Right atrium auricular region (tissue), 2 donors: ENCODE results near the gene CORIN. TPM values are rescaled to one million over a fixed set of nuclear protein-coding genes. Genes with fewer than 3 reads are reported as not detected.
"Not testable (repeated sequence)": the region's sequence is repeated elsewhere in the genome, so short reads cannot be mapped to it uniquely, and the experiment has no call there.

ENCODE experiments used
- DNase-seq: peaks from one replicate; pipeline ENCODE4 v3.0.0-alpha.2; 2019; ENCODE audit warnings: low spot score
- H3K27ac ChIP-seq, 2 donors: fragments of 200-600 bp; sonication (generic); 1 replicate in 1 of 2; 2 replicates in 1 of 2; pipeline ENCODE4 v1.5.1; 2016 to 2019
- H3K27me3 ChIP-seq, 2 donors: fragments of 200-600 bp; sonication (generic); one replicate each; pipeline versions ENCODE4 v1.5.1 to v1.6.0; 2017 to 2019
- H3K36me3 ChIP-seq: fragments of 200-600 bp; sonication (generic); one replicate; pipeline ENCODE4 v1.5.1; 2016
- H3K4me1 ChIP-seq, 2 donors: fragments of 200-600 bp; sonication (generic); one replicate each; pipeline versions ENCODE4 v1.5.1 to v1.6.0; 2017 to 2019
- H3K4me3 ChIP-seq, 2 donors: fragments of 200-600 bp; sonication (generic); 1 replicate in 1 of 2; 2 replicates in 1 of 2; pipeline ENCODE4 v1.5.1; 2017 to 2019; ENCODE audit warnings: mild to moderate bottlenecking in 1 of 2, moderate library complexity in 1 of 2
- H3K9me3 ChIP-seq, 2 donors: fragments of 200-600 bp; sonication (generic); one replicate each; pipeline ENCODE4 v1.5.1; 2019
- total RNA-seq, 2 donors: library from RNA; depleted of rRNA; stranded (reverse); fragments of >200 nt; gene quantifications; one replicate each; pipeline ENCODE4 v1.1.0, GENCODE V29; 2016
- TF ChIP-seq, protein P1 (sequence below), 2 donors: fragments of 200-600 bp; sonication (generic); IDR thresholded peaks; one replicate each; pipeline ENCODE4 v1.5.1; 2019; ENCODE audit warnings: antibody characterized with exemption in 2 of 2

Gene CORIN
- total RNA-seq, 2 donors from 2014 or later = 42.3 to 180 TPM

- TF ChIP-seq, protein P1, sequence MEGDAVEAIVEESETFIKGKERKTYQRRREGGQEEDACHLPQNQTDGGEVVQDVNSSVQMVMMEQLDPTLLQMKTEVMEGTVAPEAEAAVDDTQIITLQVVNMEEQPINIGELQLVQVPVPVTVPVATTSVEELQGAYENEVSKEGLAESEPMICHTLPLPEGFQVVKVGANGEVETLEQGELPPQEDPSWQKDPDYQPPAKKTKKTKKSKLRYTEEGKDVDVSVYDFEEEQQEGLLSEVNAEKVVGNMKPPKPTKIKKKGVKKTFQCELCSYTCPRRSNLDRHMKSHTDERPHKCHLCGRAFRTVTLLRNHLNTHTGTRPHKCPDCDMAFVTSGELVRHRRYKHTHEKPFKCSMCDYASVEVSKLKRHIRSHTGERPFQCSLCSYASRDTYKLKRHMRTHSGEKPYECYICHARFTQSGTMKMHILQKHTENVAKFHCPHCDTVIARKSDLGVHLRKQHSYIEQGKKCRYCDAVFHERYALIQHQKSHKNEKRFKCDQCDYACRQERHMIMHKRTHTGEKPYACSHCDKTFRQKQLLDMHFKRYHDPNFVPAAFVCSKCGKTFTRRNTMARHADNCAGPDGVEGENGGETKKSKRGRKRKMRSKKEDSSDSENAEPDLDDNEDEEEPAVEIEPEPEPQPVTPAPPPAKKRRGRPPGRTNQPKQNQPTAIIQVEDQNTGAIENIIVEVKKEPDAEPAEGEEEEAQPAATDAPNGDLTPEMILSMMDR (IDR thresholded peaks at IDR 0.05) = no peak
- DNase-seq = no peak
- Histone ChIP-seq H3K4me3 (no peak overlapping the region), H3K9me3 (no peaks in the 10 kb centered on the region), H3K36me3 (no peaks in the 10 kb centered on the region), H3K27me3 (no peaks in the 10 kb centered on the region), H3K27ac (peak overlapping the region in 1 of 2 donors; percentile 56), H3K4me1 (no peaks in the 10 kb centered on the region)
These were observed 74.6 kb downstream of the CORIN start for GRCh38 chr4:47763279-47763678.

GRCh38 chr4:47762376-47763266 lies 75.2 kb downstream of the CORIN start:
- H3K27me3 ChIP-seq = no peaks in the 10 kb centered on the region

DNA sequence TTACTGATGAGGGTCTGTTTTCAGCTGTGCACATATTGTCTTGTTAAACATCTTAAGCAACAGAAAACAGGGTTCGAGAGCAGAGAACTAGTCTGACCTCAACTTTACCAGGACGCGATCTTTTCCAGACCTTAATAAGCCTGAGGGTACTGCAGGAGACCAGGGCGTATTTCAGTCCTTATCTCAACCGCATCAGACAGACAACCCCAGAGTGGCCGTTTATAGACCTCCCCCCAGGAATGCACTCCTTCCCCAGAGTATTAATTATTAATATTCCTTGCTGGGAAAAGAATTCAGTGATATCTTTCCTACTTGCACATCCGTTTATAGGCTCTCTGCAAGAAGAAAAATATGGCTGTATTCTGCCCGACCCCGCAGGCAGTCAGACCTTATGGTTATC lies 84.6 kb downstream of the CORIN start:
- not testable (repeated sequence) for H3K27me3 ChIP-seq, H3K9me3 ChIP-seq, H3K36me3 ChIP-seq, DNase-seq, H3K4me3 ChIP-seq
- Histone ChIP-seq H3K27ac (peak overlapping the region; percentile 21 to 73), H3K4me1 (peaks cover 0 to 31% of the 10 kb centered on the region in 2 donors)

More at GRCh38 chr4:47762376-47763266, 75.2 kb downstream of the CORIN start:
- peak overlapping the region in 1 of 2 donors; percentile 56 for H3K27ac ChIP-seq
- no peak overlapping the region for H3K4me3 ChIP-seq
- H3K9me3 ChIP-seq = no peaks in the 10 kb centered on the region
- no peak for DNase-seq
- no peaks in the 10 kb centered on the region for H3K4me1 ChIP-seq
- no peaks in the 10 kb centered on the region for H3K36me3 ChIP-seq
- TF ChIP-seq, protein P1 (IDR thresholded peaks at IDR 0.05) = no peak

- no peaks in the 10 kb centered on the region for H3K36me3 ChIP-seq
- TF ChIP-seq, protein P1 (IDR thresholded peaks at IDR 0.05) = no peak
- peaks cover 0 to 40% of the 10 kb centered on the region in 2 donors for H3K4me1 ChIP-seq
- DNase-seq = no peak
- peak overlapping the region; percentile 28 to 73 for H3K27ac ChIP-seq
- no peaks in the 10 kb centered on the region for H3K27me3 ChIP-seq
- peaks cover 0 to 5% of the 10 kb centered on the region in 2 donors for H3K9me3 ChIP-seq
- no peak overlapping the region for H3K4me3 ChIP-seq
These were observed 85.7 kb downstream of the CORIN start for GRCh38 chr4:47752214-47752613.

- Histone ChIP-seq H3K27ac (peak overlapping the region; percentile 28 to 79), H3K9me3 (peaks cover 0 to 5% of the 10 kb centered on the region in 2 donors), H3K4me3 (no peak overlapping the region), H3K4me1 (peaks cover 0 to 40% of the 10 kb centered on the region in 2 donors), H3K36me3 (no peaks in the 10 kb centered on the region), H3K27me3 (no peaks in the 10 kb centered on the region)
- no peak for DNase-seq
- TF ChIP-seq, protein P1 (IDR thresholded peaks at IDR 0.05) = no peak
These were observed 87.1 kb downstream of the CORIN start for GRCh38 chr4:47750788-47751187.

DNA sequence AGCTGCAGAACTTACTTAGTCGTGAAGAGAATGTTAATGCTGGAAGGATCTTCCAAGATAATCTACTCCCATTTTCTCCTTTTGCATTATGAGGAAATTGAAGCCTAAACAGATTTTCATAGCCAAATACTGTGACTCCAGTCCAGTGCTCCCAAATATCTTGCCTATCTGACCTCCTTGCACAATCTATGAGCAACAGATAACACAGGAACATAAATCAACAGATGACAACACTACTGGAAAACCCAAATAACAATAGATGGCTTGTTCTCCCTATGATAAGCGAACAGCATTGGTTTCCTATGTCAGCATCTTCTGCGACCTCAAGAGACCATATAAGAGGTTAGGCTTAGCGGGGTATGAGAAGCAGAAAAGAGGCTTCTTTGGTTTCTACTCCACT lies 88.0 kb downstream of the CORIN start:
- H3K27ac ChIP-seq = peak overlapping the region in 1 of 2 donors; percentile 79
- TF ChIP-seq, protein P1 (IDR thresholded peaks at IDR 0.05) = no peak
- H3K9me3 ChIP-seq = peaks cover 0 to 5% of the 10 kb centered on the region in 2 donors
- no peak for DNase-seq
- H3K36me3 ChIP-seq = no peaks in the 10 kb centered on the region
- H3K4me1 ChIP-seq = peaks cover 0 to 43% of the 10 kb centered on the region in 2 donors
- no peaks in the 10 kb centered on the region for H3K27me3 ChIP-seq
- no peak overlapping the region for H3K4me3 ChIP-seq
